Uterus (tissue), 2 donors: ENCODE results near the gene VTA1.

Experiments
- POLR2A ChIP-seq, 2 donors: fragments of 450-650 bp; IDR thresholded peaks; one replicate each; pipeline ENCODE4 v1.6.1; 2016; ENCODE audit warnings: antibody characterized with exemption in 2 of 2, mild to moderate bottlenecking in 1 of 2, moderate library complexity in 1 of 2
- TF ChIP-seq, protein P1 (sequence below), 4 experiments: fragments of 200-600 bp in 2 of 4; fragments of 450-650 bp in 2 of 4; sonication (generic) in 2 of 4; IDR thresholded peaks; one replicate each; pipeline ENCODE4 v1.5.1; 2016 to 2019; ENCODE audit warnings: antibody characterized with exemption in 4 of 4, mild to moderate bottlenecking in 2 of 4, moderate library complexity in 1 of 4

DNA sequence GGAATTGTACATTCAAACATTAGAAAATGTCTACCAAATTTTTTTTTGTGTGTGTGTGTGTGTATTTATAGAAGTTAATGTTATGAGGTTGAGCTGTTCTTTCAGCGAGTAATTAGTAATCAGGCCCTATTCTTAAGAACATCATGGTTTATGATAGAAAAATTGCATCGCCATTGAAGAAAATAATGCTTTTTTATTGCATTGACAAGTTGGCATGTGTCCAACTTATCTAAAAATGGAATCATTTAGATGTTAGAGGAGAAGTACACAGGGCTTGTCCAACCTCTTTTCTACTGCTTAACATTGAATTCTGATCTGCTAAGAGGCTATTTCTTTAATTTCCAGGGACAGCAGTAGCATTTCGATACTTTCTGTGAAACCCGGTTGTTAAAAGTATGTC lies 93.1 kb downstream of the VTA1 start:
- no peak for TF ChIP-seq POLR2A (IDR thresholded peaks at IDR 0.05)
- TF ChIP-seq, protein P1, sequence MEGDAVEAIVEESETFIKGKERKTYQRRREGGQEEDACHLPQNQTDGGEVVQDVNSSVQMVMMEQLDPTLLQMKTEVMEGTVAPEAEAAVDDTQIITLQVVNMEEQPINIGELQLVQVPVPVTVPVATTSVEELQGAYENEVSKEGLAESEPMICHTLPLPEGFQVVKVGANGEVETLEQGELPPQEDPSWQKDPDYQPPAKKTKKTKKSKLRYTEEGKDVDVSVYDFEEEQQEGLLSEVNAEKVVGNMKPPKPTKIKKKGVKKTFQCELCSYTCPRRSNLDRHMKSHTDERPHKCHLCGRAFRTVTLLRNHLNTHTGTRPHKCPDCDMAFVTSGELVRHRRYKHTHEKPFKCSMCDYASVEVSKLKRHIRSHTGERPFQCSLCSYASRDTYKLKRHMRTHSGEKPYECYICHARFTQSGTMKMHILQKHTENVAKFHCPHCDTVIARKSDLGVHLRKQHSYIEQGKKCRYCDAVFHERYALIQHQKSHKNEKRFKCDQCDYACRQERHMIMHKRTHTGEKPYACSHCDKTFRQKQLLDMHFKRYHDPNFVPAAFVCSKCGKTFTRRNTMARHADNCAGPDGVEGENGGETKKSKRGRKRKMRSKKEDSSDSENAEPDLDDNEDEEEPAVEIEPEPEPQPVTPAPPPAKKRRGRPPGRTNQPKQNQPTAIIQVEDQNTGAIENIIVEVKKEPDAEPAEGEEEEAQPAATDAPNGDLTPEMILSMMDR (IDR thresholded peaks at IDR 0.05) = no peak
